GM12892 (cell line): Measurements from ENCODE around the gene LSM10.

ENCODE experiments used
- POLR2A ChIP-seq: IDR thresholded peaks from 2 replicates; pipeline ENCODE4 v1.6.1; 2011; ENCODE audit warnings: low read depth, low read length, control low read depth
- POLR2AphosphoS5 ChIP-seq: IDR thresholded peaks from 2 replicates; pipeline ENCODE4 v1.6.1; 2011; ENCODE audit warnings: low read depth, low read length, control low read depth
- TAF1 ChIP-seq: IDR thresholded peaks from 2 replicates; pipeline ENCODE4 v1.6.1; 2011; ENCODE audit warnings: low read depth, mild to moderate bottlenecking, control low read depth, low read length, borderline replicate concordance

DNA sequence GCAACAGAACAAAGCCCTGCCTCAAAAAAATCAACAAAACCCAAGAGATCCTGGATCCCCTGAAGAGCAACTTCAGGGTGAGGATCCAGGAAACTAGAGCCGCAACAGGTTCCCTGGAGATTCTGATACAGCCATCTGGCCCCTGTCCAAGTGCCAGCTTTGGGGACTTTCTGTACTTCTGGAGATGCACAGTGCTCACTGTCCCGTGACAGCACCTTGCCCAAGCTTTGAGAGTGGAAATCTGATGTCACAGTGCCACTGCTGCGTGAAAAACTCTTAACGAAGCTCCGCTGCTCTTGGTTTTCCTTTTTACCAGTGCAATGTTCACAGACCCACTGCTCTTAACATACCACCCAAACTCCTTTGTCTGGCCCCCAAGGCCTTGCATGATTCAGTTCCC, 38.3 kb downstream of the LSM10 start:
- no peak for TF ChIP-seq POLR2AphosphoS5
- no peak for TF ChIP-seq POLR2A
- TF ChIP-seq TAF1, result no peak
